SK-N-SH treated with all-trans-retinoic acid at 6 μM for 48 hours (cell line): ENCODE data around the gene DYNC1I1.

Source experiments
- ATAC-seq: fragments of 200-7000 bp; cut with Tn5 transposase; 3 replicates; pipeline ENCODE4 v1.9.1; 2020; ENCODE audit warnings: mild to moderate bottlenecking, moderate library complexity
- ARNTL ChIP-seq: fragments of 450-650 bp; formaldehyde crosslinking; IDR thresholded peaks from 2 replicates; pipeline ENCODE4 v1.5.0; 2020; ENCODE audit warnings: low read depth, mild to moderate bottlenecking, moderate library complexity, borderline replicate concordance
- BACH2 ChIP-seq: fragments of 250-450 bp; sonication (Bioruptor Pico); IDR thresholded peaks from 2 replicates; pipeline ENCODE4 v1.9.0; 2021; ENCODE audit warnings: mild to moderate bottlenecking, borderline replicate concordance
- CSDC2 ChIP-seq: fragments of 250-450 bp; sonication (Bioruptor Pico); IDR thresholded peaks from 2 replicates; pipeline ENCODE4 v1.5.0; 2020; ENCODE audit warnings: mild to moderate bottlenecking, moderate library complexity
- ESRRG ChIP-seq: fragments of 250-450 bp; sonication (Bioruptor Pico); IDR thresholded peaks from 2 replicates; pipeline ENCODE4 v1.6.1; 2021; ENCODE audit warnings: mild to moderate bottlenecking
- GLIS3 ChIP-seq: fragments of 250-450 bp; sonication (Bioruptor Pico); IDR thresholded peaks from 2 replicates; pipeline ENCODE4 v1.5.0; 2020; ENCODE audit warnings: mild to moderate bottlenecking, moderate library complexity
- OSR1 ChIP-seq: fragments of 250-450 bp; sonication (Bioruptor Pico); IDR thresholded peaks from 2 replicates; pipeline ENCODE4 v1.8.0; 2022; ENCODE audit warnings: moderate library complexity, mild to moderate bottlenecking, inconsistent platforms
- PPARA ChIP-seq: fragments of 250-450 bp; sonication (Bioruptor Pico); IDR thresholded peaks from 2 replicates; pipeline ENCODE4 v1.5.0; 2020; ENCODE audit warnings: mild to moderate bottlenecking, borderline replicate concordance
- RARB ChIP-seq: fragments of 250-450 bp; sonication (Bioruptor Pico); IDR thresholded peaks from 2 replicates; pipeline ENCODE4 v1.8.0; 2021; ENCODE audit warnings: mild to moderate bottlenecking, moderate library complexity
- SNAI2 ChIP-seq: fragments of 250-450 bp; sonication (Bioruptor Pico); IDR thresholded peaks from 2 replicates; pipeline ENCODE4 v1.5.0; 2020; ENCODE audit warnings: mild to moderate bottlenecking, moderate library complexity
- TCF4 ChIP-seq: fragments of 250-450 bp; sonication (Bioruptor Pico); IDR thresholded peaks from 2 replicates; pipeline ENCODE4 v1.8.0; 2021; ENCODE audit warnings: mild to moderate bottlenecking, moderate library complexity, borderline replicate concordance
- TOX ChIP-seq: fragments of 250-450 bp; sonication (Bioruptor Pico); IDR thresholded peaks from 2 replicates; pipeline ENCODE4 v1.8.0; 2021; ENCODE audit warnings: mild to moderate bottlenecking, moderate library complexity, borderline replicate concordance
- ZC3H10 ChIP-seq: fragments of 250-450 bp; sonication (Bioruptor Pico); IDR thresholded peaks from 2 replicates; pipeline ENCODE4 v1.5.1; 2021; ENCODE audit warnings: mild to moderate bottlenecking, moderate library complexity
- ZFP3 ChIP-seq: fragments of 250-450 bp; sonication (Bioruptor Pico); IDR thresholded peaks from 2 replicates; pipeline ENCODE4 v1.5.0; 2020; ENCODE audit warnings: mild to moderate bottlenecking, moderate library complexity
- ZNF565 ChIP-seq: fragments of 450-650 bp; formaldehyde crosslinking; conservative IDR thresholded peaks from 2 replicates; pipeline ENCODE4 v1.5.0; 2020; ENCODE audit warnings: low read depth, mild to moderate bottlenecking, moderate library complexity
- ZNF70 ChIP-seq: fragments of 450-650 bp; formaldehyde crosslinking; IDR thresholded peaks from 2 replicates; pipeline ENCODE4 v1.5.0; 2020; ENCODE audit warnings: mild to moderate bottlenecking, moderate library complexity
- ZNF8 ChIP-seq: fragments of 450-650 bp; formaldehyde crosslinking; IDR thresholded peaks from 2 replicates; pipeline ENCODE4 v1.5.0; 2020; ENCODE audit warnings: mild to moderate bottlenecking, moderate library complexity
- TF ChIP-seq, protein P1 (sequence below): fragments of 250-450 bp; sonication (Bioruptor Pico); IDR thresholded peaks from 2 replicates; pipeline ENCODE4 v1.8.0; 2020; ENCODE audit warnings: mild to moderate bottlenecking, moderate library complexity, borderline replicate concordance
- TF ChIP-seq, protein P2 (sequence below): fragments of 250-450 bp; sonication (Bioruptor Pico); IDR thresholded peaks from 2 replicates; pipeline ENCODE4 v1.5.1; 2021; ENCODE audit warnings: mild to moderate bottlenecking, moderate library complexity
- TF ChIP-seq, protein P3 (sequence below): fragments of 250-450 bp; sonication (Bioruptor Pico); IDR thresholded peaks from 2 replicates; pipeline ENCODE4 v1.5.0; 2020; ENCODE audit warnings: mild to moderate bottlenecking, moderate library complexity
- TF ChIP-seq, protein P4 (sequence below): fragments of 250-450 bp; sonication (Bioruptor Pico); IDR thresholded peaks from 2 replicates; pipeline ENCODE4 v1.8.0; 2021; ENCODE audit warnings: low read depth, mild to moderate bottlenecking, moderate library complexity, borderline replicate concordance
- TF ChIP-seq, protein P5 (sequence below): fragments of 250-450 bp; sonication (Bioruptor Pico); IDR thresholded peaks from 2 replicates; pipeline ENCODE4 v1.5.1; 2020; ENCODE audit warnings: low read depth, mild to moderate bottlenecking, moderate library complexity

DYNC1I1 gene

DNA sequence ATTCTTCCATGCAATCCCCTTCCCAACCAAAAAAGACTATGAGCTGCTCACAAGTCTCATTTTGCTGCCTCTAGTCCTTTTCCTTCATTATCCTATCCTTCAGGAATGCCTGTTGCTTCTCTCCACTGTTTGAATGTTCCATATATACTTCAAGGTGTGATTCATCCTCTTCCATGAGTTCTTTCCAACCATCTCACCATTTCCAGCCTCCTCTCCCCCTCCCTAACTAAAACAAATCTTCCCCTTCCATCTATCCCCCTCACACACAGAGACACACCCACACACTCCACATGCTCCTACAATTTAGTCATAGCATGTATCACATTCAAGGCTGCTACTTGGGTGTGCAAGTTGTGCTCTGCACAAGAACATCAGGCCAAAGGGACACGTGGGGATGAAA, 254.3 kb downstream of the DYNC1I1 start:
- TF ChIP-seq, protein P1, sequence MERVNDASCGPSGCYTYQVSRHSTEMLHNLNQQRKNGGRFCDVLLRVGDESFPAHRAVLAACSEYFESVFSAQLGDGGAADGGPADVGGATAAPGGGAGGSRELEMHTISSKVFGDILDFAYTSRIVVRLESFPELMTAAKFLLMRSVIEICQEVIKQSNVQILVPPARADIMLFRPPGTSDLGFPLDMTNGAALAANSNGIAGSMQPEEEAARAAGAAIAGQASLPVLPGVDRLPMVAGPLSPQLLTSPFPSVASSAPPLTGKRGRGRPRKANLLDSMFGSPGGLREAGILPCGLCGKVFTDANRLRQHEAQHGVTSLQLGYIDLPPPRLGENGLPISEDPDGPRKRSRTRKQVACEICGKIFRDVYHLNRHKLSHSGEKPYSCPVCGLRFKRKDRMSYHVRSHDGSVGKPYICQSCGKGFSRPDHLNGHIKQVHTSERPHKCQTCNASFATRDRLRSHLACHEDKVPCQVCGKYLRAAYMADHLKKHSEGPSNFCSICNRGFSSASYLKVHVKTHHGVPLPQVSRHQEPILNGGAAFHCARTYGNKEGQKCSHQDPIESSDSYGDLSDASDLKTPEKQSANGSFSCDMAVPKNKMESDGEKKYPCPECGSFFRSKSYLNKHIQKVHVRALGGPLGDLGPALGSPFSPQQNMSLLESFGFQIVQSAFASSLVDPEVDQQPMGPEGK (CRISPR knock-in tag) = no peak
- TF ChIP-seq TCF4 (CRISPR knock-in tag) = no peak
- no peak for TF ChIP-seq ZNF70
- TF ChIP-seq, protein P2, sequence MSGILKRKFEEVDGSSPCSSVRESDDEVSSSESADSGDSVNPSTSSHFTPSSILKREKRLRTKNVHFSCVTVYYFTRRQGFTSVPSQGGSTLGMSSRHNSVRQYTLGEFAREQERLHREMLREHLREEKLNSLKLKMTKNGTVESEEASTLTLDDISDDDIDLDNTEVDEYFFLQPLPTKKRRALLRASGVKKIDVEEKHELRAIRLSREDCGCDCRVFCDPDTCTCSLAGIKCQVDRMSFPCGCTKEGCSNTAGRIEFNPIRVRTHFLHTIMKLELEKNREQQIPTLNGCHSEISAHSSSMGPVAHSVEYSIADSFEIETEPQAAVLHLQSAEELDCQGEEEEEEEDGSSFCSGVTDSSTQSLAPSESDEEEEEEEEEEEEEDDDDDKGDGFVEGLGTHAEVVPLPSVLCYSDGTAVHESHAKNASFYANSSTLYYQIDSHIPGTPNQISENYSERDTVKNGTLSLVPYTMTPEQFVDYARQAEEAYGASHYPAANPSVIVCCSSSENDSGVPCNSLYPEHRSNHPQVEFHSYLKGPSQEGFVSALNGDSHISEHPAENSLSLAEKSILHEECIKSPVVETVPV (CRISPR knock-in tag) = no peak
- no peak for TF ChIP-seq ARNTL (CRISPR knock-in tag)
- no peak for TF ChIP-seq PPARA (CRISPR knock-in tag)
- TF ChIP-seq ZNF565 = no peak
- no peak for TF ChIP-seq SNAI2 (CRISPR knock-in tag)
- TF ChIP-seq GLIS3 (CRISPR knock-in tag) = no peak
- no peak for TF ChIP-seq ZFP3 (CRISPR knock-in tag)
- TF ChIP-seq BACH2 (CRISPR knock-in tag) = no peak
- TF ChIP-seq ZNF8 = no peak
- TF ChIP-seq RARB (CRISPR knock-in tag) = no peak
- TF ChIP-seq ZC3H10 (CRISPR knock-in tag) = no peak
- ATAC-seq = no peak

DNA sequence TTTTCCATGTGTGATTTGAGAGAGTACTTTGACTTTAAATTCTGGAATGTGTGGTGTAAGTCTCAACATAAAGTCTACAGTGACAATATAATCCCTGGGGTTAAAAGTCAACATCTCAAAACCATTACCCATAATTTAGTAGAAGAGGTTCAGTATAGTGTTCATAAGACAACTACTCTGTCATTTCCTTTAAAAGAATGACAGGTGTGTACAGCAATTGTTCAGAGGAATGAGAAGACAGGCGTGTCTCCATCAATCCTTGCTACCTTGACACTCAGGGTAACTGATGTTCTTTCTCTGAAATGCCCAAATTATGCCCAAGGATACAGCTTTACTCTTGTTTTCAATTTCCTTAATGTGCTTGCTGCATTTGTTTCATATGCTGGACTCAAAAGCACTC, 256.4 kb downstream of the DYNC1I1 start:
- TF ChIP-seq GLIS3 (CRISPR knock-in tag) = no peak
- TF ChIP-seq BACH2 (CRISPR knock-in tag) = no peak
- TF ChIP-seq OSR1 (CRISPR knock-in tag) = no peak
- TF ChIP-seq, protein P3, sequence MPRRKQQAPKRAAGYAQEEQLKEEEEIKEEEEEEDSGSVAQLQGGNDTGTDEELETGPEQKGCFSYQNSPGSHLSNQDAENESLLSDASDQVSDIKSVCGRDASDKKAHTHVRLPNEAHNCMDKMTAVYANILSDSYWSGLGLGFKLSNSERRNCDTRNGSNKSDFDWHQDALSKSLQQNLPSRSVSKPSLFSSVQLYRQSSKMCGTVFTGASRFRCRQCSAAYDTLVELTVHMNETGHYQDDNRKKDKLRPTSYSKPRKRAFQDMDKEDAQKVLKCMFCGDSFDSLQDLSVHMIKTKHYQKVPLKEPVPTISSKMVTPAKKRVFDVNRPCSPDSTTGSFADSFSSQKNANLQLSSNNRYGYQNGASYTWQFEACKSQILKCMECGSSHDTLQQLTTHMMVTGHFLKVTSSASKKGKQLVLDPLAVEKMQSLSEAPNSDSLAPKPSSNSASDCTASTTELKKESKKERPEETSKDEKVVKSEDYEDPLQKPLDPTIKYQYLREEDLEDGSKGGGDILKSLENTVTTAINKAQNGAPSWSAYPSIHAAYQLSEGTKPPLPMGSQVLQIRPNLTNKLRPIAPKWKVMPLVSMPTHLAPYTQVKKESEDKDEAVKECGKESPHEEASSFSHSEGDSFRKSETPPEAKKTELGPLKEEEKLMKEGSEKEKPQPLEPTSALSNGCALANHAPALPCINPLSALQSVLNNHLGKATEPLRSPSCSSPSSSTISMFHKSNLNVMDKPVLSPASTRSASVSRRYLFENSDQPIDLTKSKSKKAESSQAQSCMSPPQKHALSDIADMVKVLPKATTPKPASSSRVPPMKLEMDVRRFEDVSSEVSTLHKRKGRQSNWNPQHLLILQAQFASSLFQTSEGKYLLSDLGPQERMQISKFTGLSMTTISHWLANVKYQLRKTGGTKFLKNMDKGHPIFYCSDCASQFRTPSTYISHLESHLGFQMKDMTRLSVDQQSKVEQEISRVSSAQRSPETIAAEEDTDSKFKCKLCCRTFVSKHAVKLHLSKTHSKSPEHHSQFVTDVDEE (CRISPR knock-in tag) = no peak
- no peak for TF ChIP-seq ZFP3 (CRISPR knock-in tag)
- TF ChIP-seq CSDC2 = no peak
- TF ChIP-seq TOX (CRISPR knock-in tag) = no peak
- no peak for ATAC-seq

DNA sequence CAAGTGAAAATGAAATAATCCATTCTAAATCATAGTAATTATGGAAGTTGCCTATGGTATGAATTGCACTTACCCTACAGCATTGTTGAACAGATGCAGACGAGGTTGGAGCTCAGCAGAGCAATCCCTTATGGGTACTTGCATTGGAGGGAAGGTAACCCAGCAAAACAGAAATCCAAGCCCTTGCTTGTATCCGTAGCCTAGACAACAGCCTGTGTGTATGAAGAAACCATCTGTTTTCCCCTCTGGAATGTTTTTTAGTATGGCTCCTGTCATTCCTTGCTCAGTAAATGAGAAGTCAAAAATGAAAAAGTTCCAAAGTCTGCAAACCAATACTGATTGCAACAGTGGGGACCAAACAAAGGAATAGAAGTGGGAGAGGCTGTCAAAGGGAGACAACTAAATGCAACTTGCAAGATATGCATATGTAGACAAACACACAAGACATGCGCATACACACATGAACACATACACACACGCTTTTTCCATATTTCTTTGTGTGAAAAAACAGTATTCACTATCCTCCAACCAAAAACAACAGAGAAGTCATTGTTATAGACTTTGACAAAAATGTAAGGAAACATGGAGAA, 260.8 kb downstream of the DYNC1I1 start:
- no peak for ATAC-seq
- TF ChIP-seq GLIS3 (CRISPR knock-in tag) = no peak
- no peak for TF ChIP-seq SNAI2 (CRISPR knock-in tag)
- no peak for TF ChIP-seq ARNTL (CRISPR knock-in tag)
- TF ChIP-seq ESRRG = no peak
- no peak for TF ChIP-seq OSR1 (CRISPR knock-in tag)
- TF ChIP-seq, protein P1 (CRISPR knock-in tag) = no peak
- no peak for TF ChIP-seq ZNF70
- TF ChIP-seq, protein P4, sequence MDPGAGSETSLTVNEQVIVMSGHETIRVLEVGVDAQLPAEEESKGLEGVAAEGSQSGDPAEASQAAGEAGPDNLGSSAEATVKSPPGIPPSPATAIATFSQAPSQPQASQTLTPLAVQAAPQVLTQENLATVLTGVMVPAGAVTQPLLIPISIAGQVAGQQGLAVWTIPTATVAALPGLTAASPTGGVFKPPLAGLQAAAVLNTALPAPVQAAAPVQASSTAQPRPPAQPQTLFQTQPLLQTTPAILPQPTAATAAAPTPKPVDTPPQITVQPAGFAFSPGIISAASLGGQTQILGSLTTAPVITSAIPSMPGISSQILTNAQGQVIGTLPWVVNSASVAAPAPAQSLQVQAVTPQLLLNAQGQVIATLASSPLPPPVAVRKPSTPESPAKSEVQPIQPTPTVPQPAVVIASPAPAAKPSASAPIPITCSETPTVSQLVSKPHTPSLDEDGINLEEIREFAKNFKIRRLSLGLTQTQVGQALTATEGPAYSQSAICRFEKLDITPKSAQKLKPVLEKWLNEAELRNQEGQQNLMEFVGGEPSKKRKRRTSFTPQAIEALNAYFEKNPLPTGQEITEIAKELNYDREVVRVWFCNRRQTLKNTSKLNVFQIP (CRISPR knock-in tag) = no peak
- TF ChIP-seq, protein P5, sequence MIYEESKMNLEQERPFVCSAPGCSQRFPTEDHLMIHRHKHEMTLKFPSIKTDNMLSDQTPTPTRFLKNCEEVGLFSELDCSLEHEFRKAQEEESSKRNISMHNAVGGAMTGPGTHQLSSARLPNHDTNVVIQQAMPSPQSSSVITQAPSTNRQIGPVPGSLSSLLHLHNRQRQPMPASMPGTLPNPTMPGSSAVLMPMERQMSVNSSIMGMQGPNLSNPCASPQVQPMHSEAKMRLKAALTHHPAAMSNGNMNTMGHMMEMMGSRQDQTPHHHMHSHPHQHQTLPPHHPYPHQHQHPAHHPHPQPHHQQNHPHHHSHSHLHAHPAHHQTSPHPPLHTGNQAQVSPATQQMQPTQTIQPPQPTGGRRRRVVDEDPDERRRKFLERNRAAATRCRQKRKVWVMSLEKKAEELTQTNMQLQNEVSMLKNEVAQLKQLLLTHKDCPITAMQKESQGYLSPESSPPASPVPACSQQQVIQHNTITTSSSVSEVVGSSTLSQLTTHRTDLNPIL (CRISPR knock-in tag) = no peak
